HT1080 (cell line): Measurements from ENCODE around the gene PUS7. TPM values are rescaled to one million over a fixed set of nuclear protein-coding genes. Genes with fewer than 3 reads are reported as not detected.
"Not testable (repeated sequence)": the region's sequence is repeated elsewhere in the genome, so short reads cannot be mapped to it uniquely, and the experiment has no call there.

Experiments
- DNase-seq: peaks from one replicate; pipeline ENCODE4 v3.0.0-alpha.2; 2015; ENCODE audit warnings: low read depth
- polyA plus RNA-seq, 2 experiments: library from polyadenylated mRNA; depleted of rRNA; stranded (reverse); fragments of >200 nt; gene quantifications; 2 replicates each; pipeline ENCODE4 v1.2.3, GENCODE V29; 2015
- total RNA-seq: library from RNA; depleted of rRNA; stranded (reverse); fragments of >200 nt; shearing (Covaris generic); gene quantifications from 2 replicates; pipeline ENCODE4 v1.2.3, GENCODE V29; 2014; rRNA removed

Gene PUS7
- total RNA-seq, result 25.8 and 29.7 TPM in 2 replicates
- polyA plus RNA-seq (2015; cell fraction: cytosol; rRNA removed), result 22.2 and 24.3 TPM in 2 replicates
- polyA plus RNA-seq (2015; cell fraction: nucleus; rRNA removed), result 30.1 and 68.7 TPM in 2 replicates

GRCh38 chr7:105521717-105522463 lies at the start of gene PUS7:
Gene PUS7 (minus strand): TSS chr7:105522271. CDS start chr7:105508512, 13,759 bp downstream.
- DNase-seq, result peak; percentile 80

- no peak for DNase-seq
Measured at GRCh38 chr7:105567821-105568220, 45.8 kb upstream of the PUS7 start.

- no peak for DNase-seq
Measured at GRCh38 chr7:105567024-105567423, 45.0 kb upstream of the PUS7 start.

GRCh38 chr7:105565190-105565589 lies 43.1 kb upstream of the PUS7 start:
- DNase-seq, result no peak

GRCh38 chr7:105559926-105560325 lies 37.9 kb upstream of the PUS7 start:
- DNase-seq, result no peak

- no peak for DNase-seq
Measured at GRCh38 chr7:105538339-105538738, 16.3 kb upstream of the PUS7 start.

GRCh38 chr7:105532709-105533460 lies 10.8 kb upstream of the PUS7 start:
- DNase-seq, result no peak

GRCh38 chr7:105531792-105532671 lies 10.0 kb upstream of the PUS7 start, which contains the start of gene RINT1:
Gene RINT1 (plus strand): TSS chr7:105532201. CDS start chr7:105532316, 115 bp downstream.
- DNase-seq, result peak; percentile 90

- no peak for DNase-seq
Measured at GRCh38 chr7:105530546-105530945, 8.5 kb upstream of the PUS7 start.

- no peak for DNase-seq
Measured at GRCh38 chr7:105530126-105530525, 8.1 kb upstream of the PUS7 start.

GRCh38 chr7:105527737-105528136 lies 5.7 kb upstream of the PUS7 start:
- DNase-seq, result not testable (repeated sequence)

GRCh38 chr7:105524840-105525239 lies 2.8 kb upstream of the PUS7 start:
- DNase-seq, result no peak

- not testable (repeated sequence) for DNase-seq
Measured at GRCh38 chr7:105524423-105524822, 2.4 kb upstream of the PUS7 start.

GRCh38 chr7:105521027-105521716 lies 899 bp downstream of the PUS7 start:
- DNase-seq, result peak; percentile 40

GRCh38 chr7:105520620-105521019 lies 1.5 kb downstream of the PUS7 start:
- DNase-seq, result not testable (repeated sequence)

GRCh38 chr7:105519353-105519752 lies 2.7 kb downstream of the PUS7 start:
- no peak for DNase-seq

- not testable (repeated sequence) for DNase-seq
Measured at GRCh38 chr7:105515610-105516009, 6.5 kb downstream of the PUS7 start.

- no peak for DNase-seq
Measured at GRCh38 chr7:105512926-105513526, 9.0 kb downstream of the PUS7 start.

GRCh38 chr7:105512415-105512814 lies 9.7 kb downstream of the PUS7 start:
- DNase-seq, result no peak

GRCh38 chr7:105502173-105502572 lies 19.9 kb downstream of the PUS7 start:
- DNase-seq, result no peak
